NCI-H510A (cell line): Measurements from ENCODE around the gene NRG2.

ENCODE experiments used
- DNase-seq: peaks from one replicate; lab custom pipeline; 2025; lab: John Stamatoyannopoulos, UW

The NRG2 gene

DNA sequence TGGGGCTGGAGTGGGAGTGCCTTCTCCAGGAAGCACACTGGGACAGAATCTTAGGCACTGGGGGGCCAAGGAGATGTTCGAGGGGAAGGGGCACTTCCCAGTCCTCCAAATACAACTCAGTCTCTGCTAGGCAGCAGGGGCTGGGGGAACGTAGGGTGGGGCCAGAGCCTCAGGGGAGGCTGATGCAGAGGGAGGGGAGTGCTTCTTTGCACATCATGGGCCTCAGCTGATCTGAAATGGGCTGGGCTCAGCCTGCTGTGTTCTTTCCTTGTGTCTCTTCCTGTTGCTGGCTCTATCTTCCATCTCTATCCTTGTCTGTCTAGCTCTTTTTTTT is 231.9 kb downstream of the NRG2 start:
- no peak for DNase-seq

DNA sequence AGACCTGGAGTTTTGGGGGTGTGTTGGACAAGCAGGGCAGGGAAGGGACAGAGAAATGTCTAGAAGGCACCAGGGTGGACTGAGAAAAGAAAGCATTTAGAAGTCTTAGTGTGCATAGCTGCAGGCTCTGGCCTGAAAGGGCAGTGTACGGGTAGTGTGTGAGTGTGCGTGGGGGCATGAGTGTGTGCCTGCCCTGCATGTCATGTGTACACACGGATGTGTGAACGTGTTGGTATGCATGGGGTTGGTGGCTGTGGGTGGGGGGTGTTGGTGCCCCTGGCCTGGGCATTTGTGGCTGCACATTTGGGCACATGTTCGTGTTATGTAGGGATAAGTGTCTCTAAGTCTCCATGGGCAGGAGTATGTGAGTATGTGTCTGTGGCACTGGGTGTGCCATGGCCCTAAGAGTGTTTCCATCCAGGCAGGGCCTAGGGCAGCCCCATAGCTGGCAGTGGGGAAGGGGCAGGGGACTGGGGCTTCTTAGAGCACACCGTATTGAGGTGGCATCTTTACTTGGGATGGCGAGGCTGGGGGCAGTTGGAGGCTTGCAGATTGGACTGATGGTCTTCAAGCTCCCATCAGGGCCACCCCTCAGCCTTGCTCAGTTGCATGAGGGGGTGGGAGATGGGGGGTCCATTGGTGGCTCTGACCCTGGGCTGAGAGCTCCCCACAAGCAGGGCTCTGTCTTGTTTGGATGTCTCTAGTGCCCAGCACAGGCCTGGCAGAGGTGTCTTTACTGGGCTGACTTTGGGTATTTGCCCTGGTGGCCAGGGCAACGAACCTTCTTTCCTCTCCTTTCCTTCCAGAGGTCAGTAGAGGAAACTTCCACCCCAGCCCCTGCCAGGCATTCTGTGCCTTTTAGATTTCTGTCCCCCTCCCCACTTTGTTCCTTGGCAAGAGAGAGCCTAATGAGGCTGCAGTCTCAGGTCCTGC is 232.5 kb downstream of the NRG2 start:
- no peak for DNase-seq

DNA sequence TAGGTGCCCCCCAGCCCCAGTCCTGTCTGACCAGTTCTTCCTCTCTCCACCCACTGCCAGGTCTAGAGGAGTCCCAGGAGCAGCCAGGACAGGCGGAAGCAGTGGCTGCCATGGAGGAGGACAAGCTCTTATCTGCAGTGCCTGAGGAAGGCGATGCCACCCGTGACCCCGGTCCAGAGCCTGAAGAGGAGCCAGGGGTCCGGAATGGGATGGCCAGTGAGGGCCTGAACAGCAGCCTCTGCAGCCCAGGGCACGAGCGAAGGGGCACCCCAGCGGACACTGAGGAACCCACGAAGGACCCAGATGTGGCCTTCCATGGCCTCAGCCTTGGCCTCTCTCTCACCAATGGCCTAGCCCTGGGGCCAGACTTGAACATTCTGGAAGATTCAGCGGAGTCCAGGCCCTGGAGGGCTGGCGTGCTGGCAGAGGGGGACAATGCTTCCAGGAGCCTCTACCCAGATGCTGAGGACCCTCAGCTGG is 233.7 kb downstream of the NRG2 start:
- no peak for DNase-seq

DNA sequence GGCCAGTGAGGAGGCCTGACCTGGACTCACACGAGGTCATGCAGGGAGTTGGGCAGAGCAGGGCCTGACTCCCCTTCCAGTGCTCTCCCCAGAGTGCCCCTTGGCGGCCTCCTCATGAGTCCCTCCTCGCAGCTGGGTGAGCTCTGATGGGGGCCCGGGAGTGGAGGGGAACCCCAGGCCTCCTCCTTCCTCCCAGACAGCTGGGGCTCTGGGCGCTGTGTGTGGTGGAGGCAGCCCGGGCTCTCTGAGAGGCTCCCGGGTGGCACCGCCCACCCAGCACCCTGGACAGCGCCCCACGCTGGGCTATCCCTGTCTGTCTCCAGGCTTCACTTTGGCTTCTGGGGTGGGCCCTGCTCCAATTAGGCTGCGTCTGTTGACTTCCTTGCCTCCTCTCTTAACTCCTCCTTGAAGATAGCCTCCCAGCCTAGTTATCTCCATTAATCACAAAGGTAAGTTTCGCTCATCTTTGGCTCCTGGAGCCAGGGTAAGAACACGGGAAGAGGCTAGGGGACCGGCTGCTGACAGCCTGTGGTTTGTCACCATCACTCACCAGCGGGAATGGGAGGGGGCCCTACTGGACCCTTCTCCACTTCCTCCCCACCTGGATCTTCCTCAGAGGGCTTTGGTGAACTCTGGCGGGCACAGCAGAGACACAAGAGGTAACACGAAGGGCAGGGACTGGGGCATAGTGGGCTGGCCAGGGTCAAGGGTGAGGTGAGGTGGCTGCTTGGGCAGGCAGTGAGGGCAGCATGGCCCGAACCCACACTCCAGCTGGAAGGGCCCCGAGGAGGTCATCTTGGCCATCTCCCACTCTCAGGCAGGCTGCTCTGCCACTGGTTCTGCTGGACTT is 234.4 kb downstream of the NRG2 start:
- no peak for DNase-seq

DNA sequence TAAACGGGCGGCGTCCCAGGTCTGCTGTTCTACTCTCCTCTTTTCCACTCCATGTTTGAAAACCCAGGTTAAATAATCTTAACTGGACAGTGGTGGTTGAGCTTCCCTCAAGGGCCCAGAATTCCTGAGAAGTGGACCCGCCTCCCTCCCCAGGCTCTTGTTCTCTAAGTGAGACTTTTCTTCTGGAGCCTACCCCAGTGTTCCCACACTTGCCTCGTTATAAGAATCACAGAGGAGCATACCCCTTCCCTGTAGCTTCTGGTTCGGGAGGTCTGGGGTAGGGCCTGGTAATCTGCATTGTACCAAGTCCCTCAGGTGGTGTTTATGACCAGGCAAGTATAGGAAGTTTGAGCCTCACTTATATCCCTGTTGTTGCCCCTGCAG is 235.5 kb downstream of the NRG2 start:
- no peak for DNase-seq

DNA sequence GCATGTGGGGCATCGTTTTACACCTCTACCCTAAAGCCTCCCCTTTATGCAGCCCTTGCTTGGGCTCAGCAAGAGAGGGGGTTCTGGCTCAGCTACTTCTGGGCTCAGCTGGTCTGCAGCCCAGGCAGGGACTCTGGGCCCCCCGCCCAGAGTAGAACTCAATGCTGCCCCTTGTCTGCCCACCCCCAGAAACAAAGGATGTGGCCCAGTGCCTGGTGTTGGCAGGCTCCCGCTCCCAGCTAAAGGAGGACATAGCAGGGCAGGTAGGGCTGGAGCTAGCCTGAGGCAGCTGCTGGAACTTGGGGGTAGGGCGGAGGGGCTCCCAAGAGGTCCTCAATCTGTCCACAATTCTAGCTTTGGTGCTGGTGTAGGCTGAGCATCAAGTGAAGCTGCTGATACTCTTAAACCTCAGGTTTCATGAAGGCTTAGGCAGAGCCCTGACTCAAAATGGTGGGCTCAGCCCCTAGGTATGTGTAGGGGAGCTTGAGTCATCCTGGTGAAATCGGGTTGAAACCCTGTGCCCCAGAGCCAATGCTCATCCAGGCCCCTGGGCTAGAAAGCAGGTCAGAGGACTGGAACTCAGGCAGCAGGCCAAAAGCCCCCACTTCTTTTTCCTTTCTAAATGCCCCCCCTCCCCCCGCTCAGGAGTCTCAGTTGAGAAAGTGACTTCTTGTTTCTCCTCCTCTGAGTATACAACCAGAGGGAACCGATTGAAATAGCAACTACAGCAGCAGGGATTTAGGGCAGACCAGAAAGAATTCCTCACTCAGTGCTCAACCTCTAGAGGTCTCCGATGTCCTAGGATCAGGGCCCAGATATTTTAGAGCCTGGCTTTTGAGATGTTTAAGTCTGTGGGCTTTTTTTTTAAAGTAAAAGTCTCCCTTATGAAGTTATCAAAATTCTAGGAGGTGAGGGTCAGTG is 236.1 kb downstream of the NRG2 start:
- DNase-seq: no peak

DNA sequence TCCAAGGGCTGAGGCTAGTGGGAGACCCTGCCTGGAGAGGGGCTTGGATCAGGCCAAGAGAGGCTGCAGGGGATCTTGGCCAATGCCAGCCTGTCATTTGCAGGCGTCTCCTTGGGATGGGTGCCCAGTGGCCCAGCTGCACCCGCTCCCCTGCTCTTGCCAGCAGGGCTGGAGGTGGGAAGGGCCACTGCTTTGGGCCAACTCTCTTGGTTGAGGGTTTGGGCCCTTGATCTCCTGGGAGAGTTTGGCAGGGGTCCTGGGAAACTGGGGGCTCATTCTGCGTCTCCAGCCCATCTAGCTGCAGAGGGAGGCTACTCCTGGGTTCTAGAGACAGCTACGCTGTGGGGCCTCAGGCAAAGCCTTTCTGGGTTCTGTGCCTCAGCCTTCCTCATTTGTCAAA is 237.0 kb downstream of the NRG2 start:
- DNase-seq: no peak

DNA sequence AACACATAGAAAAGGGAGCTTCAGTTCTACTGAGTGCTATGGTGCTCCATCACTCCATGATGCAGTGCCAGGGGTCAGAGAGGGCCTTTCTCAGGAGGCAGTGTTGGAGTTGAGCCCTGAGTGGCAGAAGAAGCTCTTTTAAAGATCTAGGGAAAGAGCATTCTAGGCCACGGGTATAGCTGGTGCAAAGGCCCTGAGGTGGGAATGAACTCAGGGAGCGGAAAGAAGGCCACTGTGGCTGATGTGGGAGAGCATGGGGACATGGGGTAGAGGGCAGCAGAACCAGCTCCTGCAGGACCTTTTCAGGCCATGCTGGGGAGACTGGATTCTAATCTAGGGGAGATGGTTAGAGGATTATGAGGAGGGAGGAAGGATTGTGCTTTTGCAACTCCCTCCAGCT is 237.6 kb downstream of the NRG2 start:
- no peak for DNase-seq

DNA sequence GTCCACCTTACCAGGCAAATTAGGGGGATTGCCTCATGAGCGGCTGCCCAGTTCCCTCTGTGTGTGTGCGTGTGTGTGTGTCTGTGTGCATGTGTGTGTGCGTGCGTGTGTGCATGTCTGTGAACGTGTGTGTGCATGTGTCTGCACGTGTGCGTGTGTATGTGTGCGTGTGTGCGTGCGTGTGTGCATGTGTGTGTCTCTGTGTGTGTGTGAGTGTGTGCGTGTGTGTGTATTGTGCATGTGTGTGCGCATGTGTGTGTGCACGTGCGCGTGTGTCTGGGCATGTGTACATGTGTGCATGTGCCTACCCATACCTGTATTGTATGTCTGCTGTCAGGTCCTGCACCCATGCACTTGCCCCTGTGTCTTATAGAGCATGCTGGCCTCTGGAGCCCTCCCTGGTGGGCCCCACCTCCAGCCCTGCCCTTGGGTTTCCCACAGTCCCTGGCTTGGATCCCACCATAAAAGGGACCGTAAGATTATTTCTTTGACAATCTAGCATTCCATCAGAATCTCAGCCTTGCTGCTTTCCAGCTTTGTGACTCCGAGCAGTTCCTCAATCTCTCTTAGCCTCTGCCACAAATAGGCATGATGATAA is 238.2 kb downstream of the NRG2 start:
- no peak for DNase-seq

DNA sequence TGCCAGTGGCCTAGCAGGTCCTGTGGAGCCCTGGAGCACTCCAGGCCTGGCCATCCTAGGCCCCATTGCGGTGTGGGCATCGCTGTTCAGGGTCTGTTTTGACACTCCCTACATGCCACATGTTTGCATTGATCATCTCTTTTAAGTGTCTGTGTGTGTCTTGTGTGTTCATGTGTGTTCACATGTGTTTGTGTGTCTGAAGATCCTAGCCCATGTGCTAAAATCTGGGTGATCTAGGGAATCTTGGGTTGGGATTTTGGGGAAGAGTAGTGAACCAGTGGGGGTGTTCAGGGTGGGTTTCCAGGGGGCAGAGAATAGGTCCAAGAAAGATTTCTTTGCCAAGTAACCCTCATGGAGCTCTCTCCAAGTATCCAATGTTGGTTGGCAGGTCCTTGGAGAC is 239.1 kb downstream of the NRG2 start:
- no peak for DNase-seq

DNA sequence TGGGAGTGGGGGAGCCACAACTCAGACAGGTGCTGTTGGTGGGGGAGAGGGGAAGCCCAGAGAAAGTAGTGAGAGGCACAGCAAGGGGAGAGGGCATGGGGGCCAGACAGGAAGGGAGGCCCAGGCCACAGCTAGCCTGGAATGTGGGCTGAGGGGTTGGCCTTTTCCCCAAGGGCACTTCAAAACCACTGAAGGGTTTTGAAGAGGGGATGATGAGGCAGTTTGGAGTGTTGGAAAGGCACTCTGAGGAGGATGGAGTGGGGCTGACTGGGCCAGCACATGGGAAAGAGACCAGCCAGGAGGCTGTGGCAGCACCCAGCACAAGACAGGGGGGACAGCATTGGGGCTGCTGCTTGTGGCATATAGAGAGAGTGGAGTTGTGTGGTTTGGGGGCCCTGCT is 243.7 kb downstream of the NRG2 start:
- DNase-seq: no peak

DNA sequence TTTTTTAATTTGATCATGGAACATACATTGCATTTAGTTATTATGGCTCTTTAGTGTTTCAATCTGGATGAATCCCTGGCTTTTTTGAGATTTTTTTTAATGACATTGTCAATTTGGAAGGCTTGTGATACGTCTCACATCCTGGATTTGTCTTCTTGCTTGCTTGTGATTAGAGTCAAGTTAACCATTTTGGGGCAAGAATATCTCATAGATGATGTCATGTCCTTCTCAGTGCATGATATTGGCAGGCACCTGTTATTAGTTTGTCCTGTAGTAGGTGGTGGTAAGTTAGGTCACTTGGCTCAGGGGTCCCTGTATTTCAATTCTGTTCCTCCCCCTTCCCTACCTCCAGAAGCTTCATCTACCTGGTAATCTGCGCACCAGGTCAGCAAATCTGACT is 244.2 kb downstream of the NRG2 start:
- DNase-seq: no peak

DNA sequence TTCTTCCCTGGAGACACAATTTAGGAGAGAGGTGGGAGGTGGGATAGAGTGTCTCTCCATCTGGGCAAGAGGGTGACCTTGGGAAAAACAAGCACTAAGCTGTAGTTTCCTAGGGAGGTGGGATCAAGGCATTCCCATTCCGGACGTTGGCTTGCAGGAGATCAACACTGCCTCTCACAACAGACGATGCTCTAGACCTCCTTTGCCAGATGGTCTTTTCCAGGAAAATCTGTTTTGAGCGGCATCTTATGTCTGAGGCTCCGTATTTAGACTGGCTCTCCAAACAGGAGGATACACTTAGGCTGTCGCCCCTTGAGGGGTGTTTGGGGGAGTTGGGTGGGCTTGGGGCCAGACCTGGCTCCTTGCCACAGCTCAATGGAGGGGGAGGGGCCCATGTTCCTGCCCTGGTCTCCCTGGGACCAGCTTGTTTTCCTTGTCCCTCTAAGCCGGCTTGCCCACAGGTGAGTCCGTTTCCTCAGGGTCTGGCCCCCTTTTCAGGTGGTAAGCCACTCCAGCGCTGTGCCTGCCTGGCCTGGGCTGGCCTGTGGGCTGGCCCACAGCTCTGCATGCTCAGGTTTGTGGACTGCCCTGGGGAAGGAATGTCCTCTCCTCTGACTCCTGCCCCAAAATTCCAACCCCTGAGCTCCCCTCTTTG is 245.1 kb downstream of the NRG2 start:
- no peak for DNase-seq

DNA sequence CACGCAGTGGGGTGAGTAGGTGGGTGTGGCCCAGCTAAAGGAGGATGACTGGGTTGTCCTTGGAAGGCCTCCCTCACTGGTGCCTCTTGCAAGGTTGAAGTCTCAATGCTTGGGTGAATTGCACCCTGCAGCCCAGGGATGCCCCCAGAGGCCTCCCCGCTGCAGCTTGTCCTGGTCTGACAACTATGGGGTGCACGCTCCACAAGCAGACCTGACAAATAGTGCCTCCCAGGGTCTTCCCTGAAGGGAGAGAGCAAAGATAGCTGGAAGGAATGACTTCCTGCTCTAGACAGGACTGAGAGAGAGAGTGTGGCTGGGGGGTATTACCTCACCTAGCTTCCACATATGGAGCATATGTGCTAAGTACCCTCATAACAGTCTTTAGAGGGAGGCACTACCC is 245.8 kb downstream of the NRG2 start:
- DNase-seq: no peak
